ENCODE measurements around the gene ZNF613. TPM values are rescaled to one million over a fixed set of nuclear protein-coding genes. Genes with fewer than 3 reads are reported as not detected.
A peak's percentile ranks its signal among the peaks of the same experiment; 100 is the strongest.
"Not testable (repeated sequence)": the region's sequence is repeated elsewhere in the genome, so short reads cannot be mapped to it uniquely, and the experiment has no call there.

Gene ZNF613
- total RNA-seq, 1 experiment from 2014 or later: 4.6 TPM

- Histone ChIP-seq H3K27ac (no peak overlapping the region), H3K4me3 (no peak overlapping the region), H3K4me1 (no peaks in the 10 kb centered on the region), H3K9me3 (replicated peaks) (peaks cover 29% of the 10 kb centered on the region), H3K27me3 (no peaks in the 10 kb centered on the region), H3K36me3 (no peaks in the 10 kb centered on the region)
- DNase-seq: no peak
These were observed 11.9 kb upstream of the ZNF613 start for GRCh38 chr19:51915324-51915867.

- Histone ChIP-seq H3K9me3 (replicated peaks) (peaks cover 29% of the 10 kb centered on the region), H3K4me3 (no peak overlapping the region), H3K4me1 (no peaks in the 10 kb centered on the region), H3K27ac (no peak overlapping the region), H3K27me3 (no peaks in the 10 kb centered on the region), H3K36me3 (no peaks in the 10 kb centered on the region)
- DNase-seq: no peak
These were observed 11.1 kb upstream of the ZNF613 start for GRCh38 chr19:51916167-51916566.

- no peaks in the 10 kb centered on the region for H3K36me3 ChIP-seq
- H3K27ac ChIP-seq: no peak overlapping the region
- H3K4me1 ChIP-seq: no peaks in the 10 kb centered on the region
- DNase-seq: no peak
- H3K4me3 ChIP-seq: no peak overlapping the region
- no peaks in the 10 kb centered on the region for H3K27me3 ChIP-seq
- peaks cover 27% of the 10 kb centered on the region for H3K9me3 ChIP-seq (replicated peaks)
These were observed 7.7 kb upstream of the ZNF613 start for GRCh38 chr19:51919606-51920005.

GRCh38 chr19:51921949-51922348 is 5.3 kb upstream of the ZNF613 start:
- Histone ChIP-seq H3K9me3 (replicated peaks) (peaks cover 14% of the 10 kb centered on the region), H3K4me3 (no peak overlapping the region), H3K27ac (no peak overlapping the region), H3K27me3 (no peaks in the 10 kb centered on the region), H3K36me3 (no peaks in the 10 kb centered on the region), H3K4me1 (no peaks in the 10 kb centered on the region)
- DNase-seq: peak; percentile 7 to 13

GRCh38 chr19:51926426-51926783 is 867 bp upstream of the ZNF613 start:
- Histone ChIP-seq H3K9me3 (replicated peaks) (peaks cover 10% of the 10 kb centered on the region), H3K4me3 (peak overlapping the region; percentile 90), H3K27ac (peak overlapping the region; percentile 71; the same call in 1 of the 2 replicates), H3K36me3 (peaks cover 14% of the 10 kb centered on the region), H3K27me3 (no peaks in the 10 kb centered on the region), H3K4me1 (no peaks in the 10 kb centered on the region)
- DNase-seq: no peak

GRCh38 chr19:51927859-51928258 is 587 bp downstream of the ZNF613 start:
- H3K9me3 ChIP-seq (replicated peaks): peaks cover 6% of the 10 kb centered on the region
- peaks cover 22% of the 10 kb centered on the region for H3K36me3 ChIP-seq
- H3K4me1 ChIP-seq: no peaks in the 10 kb centered on the region
- H3K27ac ChIP-seq: no peak overlapping the region
- peak overlapping the region; percentile 90 for H3K4me3 ChIP-seq
- DNase-seq: no peak
- H3K27me3 ChIP-seq: no peaks in the 10 kb centered on the region

- Histone ChIP-seq H3K27ac (no peak overlapping the region), H3K27me3 (no peaks in the 10 kb centered on the region)
These were observed 4.6 kb downstream of the ZNF613 start for GRCh38 chr19:51931921-51932320.

GRCh38 chr19:51938936-51939335 is 11.7 kb downstream of the ZNF613 start:
- H3K4me1 ChIP-seq: no peaks in the 10 kb centered on the region
- no peak for DNase-seq
- no peak overlapping the region for H3K4me3 ChIP-seq
- no peaks in the 10 kb centered on the region for H3K27me3 ChIP-seq
- H3K36me3 ChIP-seq: peaks cover 64% of the 10 kb centered on the region
- H3K27ac ChIP-seq: no peak overlapping the region
- peaks cover 8% of the 10 kb centered on the region for H3K9me3 ChIP-seq (replicated peaks)

More at GRCh38 chr19:51931921-51932320, 4.6 kb downstream of the ZNF613 start:
- peaks cover 55% of the 10 kb centered on the region for H3K36me3 ChIP-seq
- H3K4me1 ChIP-seq: no peaks in the 10 kb centered on the region
- H3K4me3 ChIP-seq: no peak overlapping the region
- peaks cover 4% of the 10 kb centered on the region for H3K9me3 ChIP-seq (replicated peaks)
- no peak for DNase-seq

- Histone ChIP-seq H3K36me3 (peaks cover 54% of the 10 kb centered on the region), H3K27me3 (no peaks in the 10 kb centered on the region), H3K9me3 (replicated peaks) (peaks cover 33% of the 10 kb centered on the region), H3K27ac (no peak overlapping the region), H3K4me1 (no peaks in the 10 kb centered on the region), H3K4me3 (no peak overlapping the region)
- DNase-seq: no peak
These were observed 17.7 kb downstream of the ZNF613 start for GRCh38 chr19:51944798-51945552.

- H3K9me3 ChIP-seq (replicated peaks): peaks cover 33% of the 10 kb centered on the region
- H3K27ac ChIP-seq: no peak overlapping the region
These were observed 19.3 kb downstream of the ZNF613 start for GRCh38 chr19:51946602-51947001.

GRCh38 chr19:51948975-51949374 is 21.7 kb downstream of the ZNF613 start:
- Histone ChIP-seq H3K27ac (no peak overlapping the region), H3K4me3 (no peak overlapping the region), H3K9me3 (replicated peaks) (peaks cover 25% of the 10 kb centered on the region), H3K4me1 (no peaks in the 10 kb centered on the region), H3K27me3 (no peaks in the 10 kb centered on the region), H3K36me3 (peaks cover 19% of the 10 kb centered on the region)
- DNase-seq: no peak

More at GRCh38 chr19:51946602-51947001, 19.3 kb downstream of the ZNF613 start:
- no peak for DNase-seq
- Histone ChIP-seq H3K27me3 (no peaks in the 10 kb centered on the region), H3K4me1 (no peaks in the 10 kb centered on the region), H3K36me3 (peaks cover 39% of the 10 kb centered on the region), H3K4me3 (no peak overlapping the region)

- H3K27ac ChIP-seq; H3K4me3 ChIP-seq; H3K36me3 ChIP-seq; H3K27me3 ChIP-seq; H3K9me3 ChIP-seq (replicated peaks); H3K4me1 ChIP-seq; DNase-seq: not testable (repeated sequence)
These were observed 30.6 kb downstream of the ZNF613 start for GRCh38 chr19:51957846-51958245.

- Histone ChIP-seq H3K4me3 (no peak overlapping the region), H3K9me3 (replicated peaks) (no peaks in the 10 kb centered on the region), H3K27ac (no peak overlapping the region), H3K27me3 (no peaks in the 10 kb centered on the region), H3K36me3 (peaks cover 11% of the 10 kb centered on the region), H3K4me1 (no peaks in the 10 kb centered on the region)
- DNase-seq: no peak
These were observed 32.5 kb downstream of the ZNF613 start for GRCh38 chr19:51959791-51960190.

GRCh38 chr19:51960621-51961233 is 33.5 kb downstream of the ZNF613 start:
- H3K36me3 ChIP-seq: peaks cover 21% of the 10 kb centered on the region
- H3K4me1 ChIP-seq; H3K27ac ChIP-seq; H3K9me3 ChIP-seq (replicated peaks); DNase-seq; H3K4me3 ChIP-seq; H3K27me3 ChIP-seq: not testable (repeated sequence)

GRCh38 chr19:51965583-51965982 is 38.3 kb downstream of the ZNF613 start:
- Histone ChIP-seq H3K36me3 (peaks cover 52% of the 10 kb centered on the region), H3K4me1 (no peaks in the 10 kb centered on the region), H3K9me3 (replicated peaks) (peaks cover 11% of the 10 kb centered on the region)

More at GRCh38 chr19:51965583-51965982, 38.3 kb downstream of the ZNF613 start:
- H3K27ac ChIP-seq: no peak overlapping the region
- H3K27me3 ChIP-seq: no peaks in the 10 kb centered on the region
- no peak overlapping the region for H3K4me3 ChIP-seq
- no peak for DNase-seq
